HL-60 (cell line): Measurements from ENCODE around the gene AGXT2.
A peak's percentile ranks its signal among the peaks of the same experiment; 100 is the strongest.

ENCODE experiments used
- CTCF ChIP-seq: IDR thresholded peaks from one replicate; pipeline ENCODE4 v1.5.1; 2011; ENCODE audit warnings: low read length, control low read depth, inconsistent platforms; ENCODE audit not compliant: insufficient read depth
- GABPA ChIP-seq: IDR thresholded peaks from 2 replicates; pipeline ENCODE4 v1.6.1; 2012; ENCODE audit warnings: low read depth
- POLR2AphosphoS5 ChIP-seq: IDR thresholded peaks from 2 replicates; pipeline ENCODE4 v1.6.1; 2012; ENCODE audit warnings: low read depth
- SPI1 ChIP-seq: IDR thresholded peaks from 2 replicates; pipeline ENCODE4 v1.6.1; 2012; ENCODE audit warnings: low read depth, mild to moderate bottlenecking, borderline replicate concordance
- TF ChIP-seq, protein P1 (sequence below): IDR thresholded peaks from 2 replicates; pipeline ENCODE4 v1.6.1; 2012; ENCODE audit warnings: low read depth; ENCODE audit not compliant: insufficient replicate concordance

DNA sequence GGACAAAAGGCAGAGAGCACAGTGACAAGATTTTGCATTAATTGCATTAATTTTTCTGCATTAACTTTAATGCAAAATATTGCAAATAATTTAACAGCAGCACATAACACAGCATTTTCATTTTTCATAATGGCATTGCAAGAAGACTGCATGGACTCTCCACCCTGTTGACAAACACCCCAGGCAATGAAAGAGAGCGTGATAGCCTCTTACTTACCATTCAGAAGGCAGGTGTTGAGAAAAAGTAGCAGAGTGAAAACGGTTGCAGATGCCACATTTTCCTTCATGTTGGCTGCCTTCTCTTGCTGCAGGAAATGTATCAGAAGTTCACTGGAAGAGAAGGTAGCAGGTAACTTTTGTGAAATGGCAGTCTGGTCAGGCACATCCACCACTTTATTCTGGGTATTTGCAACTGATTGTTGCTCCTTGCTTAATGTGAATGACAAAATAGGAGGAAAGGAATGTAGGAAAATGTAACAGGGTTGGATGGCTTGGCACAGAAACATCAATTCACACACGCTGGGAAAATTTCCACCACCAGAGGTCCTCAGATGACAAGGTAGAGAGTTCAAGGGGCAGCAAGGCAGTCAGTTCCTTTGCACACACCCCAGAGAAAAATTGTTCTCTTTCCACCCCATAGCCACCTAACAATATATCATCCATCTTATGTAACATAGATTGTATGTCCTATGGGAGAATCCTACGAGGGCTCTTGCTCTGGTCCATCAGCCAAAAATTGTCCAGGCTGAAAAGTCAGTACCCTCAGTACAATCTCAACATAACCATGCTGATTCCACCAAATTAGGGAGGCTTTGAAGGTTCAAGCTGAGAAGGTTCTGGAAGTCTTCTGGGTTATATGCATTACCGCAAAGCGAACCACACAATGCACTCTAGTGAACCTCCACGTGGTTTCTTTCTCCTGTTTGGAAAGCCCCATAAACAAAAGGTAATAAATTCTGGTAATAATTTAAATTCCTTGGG is 41.9 kb upstream of the AGXT2 start:
- TF ChIP-seq CTCF (peak; percentile 74), GABPA (no peak), SPI1 (no peak), POLR2AphosphoS5 (no peak)
- TF ChIP-seq, protein P1, sequence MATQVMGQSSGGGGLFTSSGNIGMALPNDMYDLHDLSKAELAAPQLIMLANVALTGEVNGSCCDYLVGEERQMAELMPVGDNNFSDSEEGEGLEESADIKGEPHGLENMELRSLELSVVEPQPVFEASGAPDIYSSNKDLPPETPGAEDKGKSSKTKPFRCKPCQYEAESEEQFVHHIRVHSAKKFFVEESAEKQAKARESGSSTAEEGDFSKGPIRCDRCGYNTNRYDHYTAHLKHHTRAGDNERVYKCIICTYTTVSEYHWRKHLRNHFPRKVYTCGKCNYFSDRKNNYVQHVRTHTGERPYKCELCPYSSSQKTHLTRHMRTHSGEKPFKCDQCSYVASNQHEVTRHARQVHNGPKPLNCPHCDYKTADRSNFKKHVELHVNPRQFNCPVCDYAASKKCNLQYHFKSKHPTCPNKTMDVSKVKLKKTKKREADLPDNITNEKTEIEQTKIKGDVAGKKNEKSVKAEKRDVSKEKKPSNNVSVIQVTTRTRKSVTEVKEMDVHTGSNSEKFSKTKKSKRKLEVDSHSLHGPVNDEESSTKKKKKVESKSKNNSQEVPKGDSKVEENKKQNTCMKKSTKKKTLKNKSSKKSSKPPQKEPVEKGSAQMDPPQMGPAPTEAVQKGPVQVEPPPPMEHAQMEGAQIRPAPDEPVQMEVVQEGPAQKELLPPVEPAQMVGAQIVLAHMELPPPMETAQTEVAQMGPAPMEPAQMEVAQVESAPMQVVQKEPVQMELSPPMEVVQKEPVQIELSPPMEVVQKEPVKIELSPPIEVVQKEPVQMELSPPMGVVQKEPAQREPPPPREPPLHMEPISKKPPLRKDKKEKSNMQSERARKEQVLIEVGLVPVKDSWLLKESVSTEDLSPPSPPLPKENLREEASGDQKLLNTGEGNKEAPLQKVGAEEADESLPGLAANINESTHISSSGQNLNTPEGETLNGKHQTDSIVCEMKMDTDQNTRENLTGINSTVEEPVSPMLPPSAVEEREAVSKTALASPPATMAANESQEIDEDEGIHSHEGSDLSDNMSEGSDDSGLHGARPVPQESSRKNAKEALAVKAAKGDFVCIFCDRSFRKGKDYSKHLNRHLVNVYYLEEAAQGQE: no peak
